ENCODE measurements around the gene CSPG4.
A peak's percentile ranks its signal among the peaks of the same experiment; 100 is the strongest.
"Not testable (repeated sequence)": the region's sequence is repeated elsewhere in the genome, so short reads cannot be mapped to it uniquely, and the experiment has no call there.

The CSPG4 gene

DNA sequence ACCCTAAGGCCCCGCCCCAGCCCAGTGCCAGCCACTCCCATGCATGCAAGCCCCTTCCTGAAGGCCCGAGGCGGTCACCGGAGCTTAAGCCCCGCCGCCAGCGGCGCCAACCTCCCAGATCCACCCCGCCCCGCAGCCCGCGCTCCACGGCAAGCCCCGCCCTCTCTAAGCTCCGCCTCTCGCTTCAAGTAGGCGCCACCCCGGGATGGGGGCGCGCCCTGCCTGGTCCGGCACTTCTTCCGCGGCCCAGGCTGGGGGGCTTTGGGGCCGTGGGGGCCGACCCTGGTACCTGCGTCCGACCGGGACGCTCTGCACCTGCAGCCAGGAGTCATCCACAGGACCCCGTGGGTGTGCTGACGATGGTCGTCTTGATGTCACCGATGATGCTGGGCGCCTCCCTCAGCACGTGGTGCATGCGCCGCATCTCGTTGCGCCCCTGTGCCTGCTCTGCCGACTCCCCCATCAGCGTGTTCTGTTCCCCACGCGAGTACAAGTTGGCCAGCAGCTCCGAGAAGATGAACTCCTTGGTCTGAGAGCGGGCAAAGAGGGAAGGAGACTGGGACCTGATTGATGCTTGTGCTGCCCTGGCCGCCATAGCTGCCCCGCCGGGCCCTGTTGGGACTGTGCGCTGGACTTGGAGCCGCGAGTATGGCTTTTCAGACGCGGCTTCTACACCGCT is 26.1 kb upstream of the CSPG4 start:
- peak; percentile 32 to 94 (median 83) for DNase-seq

DNA sequence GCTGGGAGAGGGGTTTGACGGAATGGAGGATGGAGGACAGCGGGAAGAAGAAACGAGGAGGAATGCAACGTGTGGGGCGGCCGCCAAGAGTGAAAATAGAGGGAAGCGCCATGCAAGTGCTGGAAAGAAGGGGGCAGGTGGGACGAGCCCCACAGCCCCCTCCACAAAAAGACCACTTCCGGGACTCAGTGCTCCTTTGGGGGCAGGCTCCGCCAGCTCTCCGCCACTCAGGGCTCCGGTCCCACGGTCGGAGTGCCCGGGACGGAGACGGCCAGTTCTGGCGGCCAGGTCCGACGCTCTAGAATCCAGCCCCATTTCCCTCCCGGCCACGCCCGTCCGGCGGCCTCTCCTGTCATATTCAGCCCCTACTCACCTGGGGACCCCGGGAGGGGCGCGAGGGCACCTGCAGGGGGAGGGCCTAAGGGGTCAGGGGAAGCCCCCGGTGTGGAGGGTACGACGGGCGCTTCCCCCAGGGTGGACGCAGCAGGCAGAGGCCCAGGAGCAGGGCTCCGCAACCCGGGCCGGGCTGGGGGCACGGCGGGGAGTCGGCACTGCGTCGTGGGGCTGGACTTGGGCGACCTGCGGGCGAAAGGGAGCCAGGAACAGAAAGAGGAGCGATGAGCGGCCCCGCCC is 25.5 kb upstream of the CSPG4 start:
- DNase-seq, result no peak

DNA sequence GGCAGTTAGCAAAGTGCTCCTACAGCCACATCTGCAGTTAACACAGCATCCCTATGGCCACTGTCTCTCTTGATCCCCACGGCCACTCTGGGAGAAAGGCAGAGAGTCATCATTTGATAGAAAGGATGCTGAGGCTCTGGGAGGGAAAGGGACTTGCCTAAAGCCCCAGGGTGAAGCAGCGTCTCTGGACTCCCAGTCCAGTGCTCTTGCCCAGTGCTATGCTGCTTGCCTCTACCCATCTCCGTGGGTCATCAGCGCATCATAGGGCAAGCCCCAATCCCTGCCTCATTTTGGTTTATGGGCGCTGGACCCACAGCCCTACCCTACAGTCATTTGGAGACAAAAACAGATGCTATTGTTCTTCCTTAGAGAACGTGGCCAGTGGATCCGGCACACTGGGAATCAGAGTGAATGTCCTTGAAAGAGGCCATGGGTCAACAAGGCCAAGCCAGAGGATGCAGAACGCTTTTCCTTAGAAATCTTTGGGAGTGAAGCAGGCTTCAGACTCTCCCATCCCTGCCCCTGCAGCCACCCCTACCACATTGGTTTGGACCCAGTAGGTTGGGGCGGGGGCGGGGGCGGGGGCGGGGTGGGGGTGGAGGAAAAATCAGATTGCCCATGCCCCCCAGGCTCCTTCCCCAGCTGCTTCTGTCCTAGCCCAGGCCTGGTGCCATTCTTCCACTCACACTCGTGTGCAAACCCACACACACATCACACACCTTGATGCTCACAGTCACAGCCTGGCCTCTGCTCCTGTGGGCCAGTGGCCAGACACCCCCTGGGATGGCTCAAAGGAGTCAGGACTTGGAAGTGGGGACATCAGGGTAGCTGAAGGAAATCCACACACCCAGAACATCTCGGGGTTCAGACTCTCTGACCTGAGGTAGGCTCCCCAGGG is 24.7 kb upstream of the CSPG4 start:
- DNase-seq, result not testable (repeated sequence)

DNA sequence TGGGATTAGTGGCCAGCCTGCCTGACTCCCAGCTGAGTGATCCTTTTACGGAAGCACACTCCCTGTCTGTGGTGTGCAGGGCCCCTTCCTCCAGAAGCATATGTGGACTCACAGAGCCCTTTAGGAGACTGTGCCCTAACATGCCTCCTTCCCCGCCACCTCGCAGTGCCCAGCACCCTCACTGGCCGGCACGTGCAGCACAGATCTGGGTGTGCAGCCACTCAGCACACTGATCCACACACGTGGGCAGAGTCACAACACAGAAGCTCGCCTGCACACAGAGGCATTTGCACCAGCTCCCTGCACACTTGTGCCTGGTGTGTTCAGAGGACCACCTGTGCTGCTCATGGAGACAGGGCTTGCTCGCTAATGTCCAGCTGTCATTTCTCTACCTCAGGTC is 23.6 kb upstream of the CSPG4 start:
- no peak for DNase-seq

DNA sequence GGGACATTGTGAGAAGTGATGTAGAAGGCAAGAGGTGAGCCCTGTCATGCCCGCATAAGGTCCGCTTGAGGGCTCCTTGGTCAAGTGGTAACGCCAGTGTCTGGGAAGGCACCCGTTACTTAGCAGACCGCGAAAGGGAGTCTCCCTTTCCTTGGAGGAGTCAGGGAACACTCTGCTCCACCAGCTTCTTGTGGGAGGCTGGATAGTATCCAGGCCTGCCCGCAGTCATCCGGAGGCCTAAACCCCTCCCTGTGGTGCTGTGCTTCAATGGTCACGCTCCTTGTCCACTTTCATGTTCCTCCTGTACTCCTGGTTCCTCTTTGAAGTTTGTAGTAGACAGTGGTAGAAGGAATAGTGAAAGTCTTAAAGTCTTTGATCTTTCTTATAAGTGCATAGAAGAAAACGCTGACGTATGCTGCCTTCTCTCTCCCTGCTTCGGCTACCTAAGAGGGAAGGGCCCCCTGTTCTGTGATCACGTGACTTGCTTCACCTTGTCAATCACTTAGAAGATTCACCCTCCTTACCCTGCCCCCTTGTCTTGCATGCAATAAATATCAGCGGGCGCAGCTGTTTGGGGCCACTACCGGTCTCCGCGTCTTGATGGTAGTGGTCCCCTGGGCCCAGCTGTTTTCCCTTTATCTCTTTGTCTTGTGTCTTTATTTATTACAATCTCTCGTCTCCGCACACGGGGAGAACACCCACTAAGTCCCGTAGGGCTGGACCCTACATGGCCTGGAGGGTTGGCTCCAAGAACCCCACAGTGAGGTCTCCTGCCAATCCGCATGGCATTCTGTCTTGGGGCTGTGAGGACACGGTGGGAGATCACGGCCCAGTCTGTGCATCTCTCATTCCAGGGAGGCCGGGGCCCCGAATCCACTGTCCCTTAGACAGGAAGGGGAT is 22.5 kb upstream of the CSPG4 start:
- DNase-seq, result not testable (repeated sequence)

DNA sequence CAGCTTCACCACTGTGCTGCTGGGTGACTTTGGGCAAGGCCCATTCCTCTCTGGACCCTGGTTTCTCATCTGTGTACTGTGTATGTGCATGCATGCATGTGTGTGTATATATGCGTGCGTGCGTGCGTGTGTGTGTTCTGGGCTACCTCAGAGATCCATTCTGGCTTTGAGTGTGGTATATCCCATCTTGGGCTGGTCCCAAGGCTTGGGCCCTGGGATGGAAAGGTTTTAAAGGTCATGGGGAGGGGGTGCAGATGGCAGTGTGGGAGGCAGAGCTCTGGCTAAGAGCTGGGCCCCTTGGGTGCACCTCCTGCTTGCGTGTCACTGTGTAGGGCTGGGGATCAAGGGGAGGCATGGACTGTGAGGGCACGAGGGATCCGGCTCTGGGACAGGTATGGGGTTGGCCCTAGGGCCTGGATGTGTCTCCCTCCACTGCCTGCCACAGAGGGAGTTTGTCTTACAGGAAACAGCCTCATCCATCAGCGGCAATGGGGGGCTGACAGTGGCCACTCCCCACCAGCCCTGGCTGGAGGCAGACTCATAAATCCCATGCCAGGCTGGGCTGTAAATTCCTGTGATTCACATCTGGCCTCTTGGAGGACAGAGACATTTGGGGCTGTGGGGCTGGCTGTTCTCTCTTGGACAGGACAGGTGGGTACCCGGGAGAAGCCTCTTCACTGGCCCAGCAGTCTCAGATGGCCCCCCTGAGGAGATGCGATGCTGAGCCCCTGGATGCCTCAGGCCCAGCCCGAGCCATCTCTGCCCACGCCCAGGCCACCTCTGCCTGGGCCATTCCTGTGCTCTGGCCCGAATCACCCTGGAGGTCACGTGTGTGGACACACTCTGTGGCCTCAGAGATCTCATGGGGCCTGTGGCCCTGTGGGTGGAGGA is 21.4 kb upstream of the CSPG4 start:
- no peak for DNase-seq

DNA sequence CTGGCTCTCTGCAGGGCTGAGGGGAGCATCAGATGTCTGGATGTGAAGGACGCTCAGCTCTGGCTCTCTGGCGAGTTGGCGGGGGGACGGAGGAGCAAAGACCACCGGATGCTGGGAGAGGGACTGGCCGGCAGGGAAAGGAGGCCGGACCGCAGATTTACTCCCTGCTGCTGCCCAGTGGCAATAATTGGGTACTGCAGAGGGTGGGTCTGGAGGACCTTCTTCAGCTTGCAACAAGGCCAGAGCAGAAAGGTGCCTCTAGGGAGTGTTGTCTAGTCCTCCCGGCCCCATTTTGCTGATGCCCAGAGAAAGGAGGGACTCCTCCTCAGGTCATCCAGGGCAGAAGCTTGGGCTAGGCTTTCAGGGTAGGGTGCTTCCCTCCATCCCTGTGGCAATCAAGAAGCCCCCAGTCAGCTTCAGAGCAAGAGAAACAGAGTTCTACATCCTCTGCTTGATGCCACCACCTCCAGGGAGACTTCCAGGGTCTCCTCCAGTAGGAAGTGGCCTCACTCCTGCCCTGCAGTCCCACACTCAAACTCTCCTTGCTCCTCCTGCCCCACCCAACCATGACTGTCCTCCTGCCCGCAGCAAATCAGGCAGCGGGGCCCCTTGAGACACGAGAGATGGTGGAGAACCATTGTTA is 20.3 kb upstream of the CSPG4 start:
- peak in 49 of 58 donors; percentile 14 to 67 (median 35) for DNase-seq

DNA sequence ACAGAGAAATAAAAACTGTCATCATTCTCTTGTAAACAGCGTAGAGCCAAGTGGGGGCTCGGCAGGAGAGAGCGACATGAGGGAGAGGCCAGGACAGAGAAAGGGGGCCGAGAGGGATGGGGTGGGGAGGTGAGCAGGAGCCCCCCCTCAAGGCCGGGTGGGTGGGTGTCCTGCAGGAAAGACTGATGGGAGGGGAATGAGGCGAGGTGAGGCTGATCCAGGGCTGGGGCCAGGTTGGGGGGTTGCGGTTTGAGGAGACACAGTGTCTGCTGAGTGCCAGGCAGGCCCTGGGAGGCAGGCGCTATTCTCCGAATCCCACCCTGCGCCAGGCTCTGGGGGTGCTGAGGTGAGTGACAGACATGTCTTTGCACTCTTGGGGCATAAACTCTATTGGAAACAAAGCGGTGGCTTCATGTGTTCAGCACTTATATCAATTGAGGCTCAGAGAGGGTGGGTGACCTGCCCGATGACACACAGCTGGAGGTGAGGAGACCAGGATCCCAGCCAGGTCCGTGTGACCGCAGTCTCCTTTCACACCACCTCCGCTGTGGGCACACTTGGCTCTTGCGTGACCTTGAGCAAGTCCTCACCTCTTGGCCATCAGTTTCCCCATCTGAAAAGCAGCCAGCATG is 19.6 kb upstream of the CSPG4 start:
- no peak for DNase-seq

DNA sequence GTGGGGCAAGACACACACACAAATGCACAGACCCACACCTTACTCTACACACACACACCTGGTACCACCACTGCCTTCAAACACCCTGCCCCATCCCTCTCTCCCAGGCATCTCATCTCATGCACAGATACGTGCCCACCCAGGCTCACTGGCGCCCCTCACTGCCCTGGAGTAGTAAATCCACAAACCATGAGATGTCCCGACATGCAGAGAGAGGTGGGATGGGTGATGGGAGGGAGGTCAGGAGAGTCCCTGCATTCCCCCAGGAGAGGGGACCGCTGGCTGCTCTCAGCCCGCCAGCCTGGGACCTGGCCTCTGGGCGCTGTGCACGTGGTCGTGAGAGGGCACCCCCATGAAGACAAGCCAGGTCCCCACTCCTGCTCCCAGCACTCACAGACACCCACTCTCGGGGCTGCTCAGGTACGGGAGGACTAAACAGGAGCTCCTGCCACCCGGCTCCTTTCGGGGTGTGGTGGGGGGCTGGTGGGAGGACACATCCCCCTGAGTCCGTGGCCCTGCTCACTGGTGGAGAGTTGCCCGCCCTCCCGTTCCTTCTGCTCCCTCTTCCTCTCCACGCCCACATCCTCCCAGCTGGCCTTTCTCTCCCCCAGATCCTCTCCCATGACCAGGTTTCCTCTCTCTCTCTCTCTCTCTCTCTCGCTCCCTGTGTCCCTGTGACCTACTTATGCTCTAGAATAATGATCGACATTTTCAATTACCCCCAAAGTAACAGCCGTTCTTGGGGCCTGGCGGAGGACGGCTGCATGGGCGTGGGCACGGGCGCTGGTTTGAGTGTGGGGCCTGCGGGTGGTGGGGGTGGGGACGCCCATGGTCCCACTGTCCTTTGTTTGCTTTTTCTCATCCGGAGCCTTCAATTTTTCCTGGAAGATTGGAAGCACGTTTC is 18.9 kb upstream of the CSPG4 start:
- DNase-seq, result no peak

DNA sequence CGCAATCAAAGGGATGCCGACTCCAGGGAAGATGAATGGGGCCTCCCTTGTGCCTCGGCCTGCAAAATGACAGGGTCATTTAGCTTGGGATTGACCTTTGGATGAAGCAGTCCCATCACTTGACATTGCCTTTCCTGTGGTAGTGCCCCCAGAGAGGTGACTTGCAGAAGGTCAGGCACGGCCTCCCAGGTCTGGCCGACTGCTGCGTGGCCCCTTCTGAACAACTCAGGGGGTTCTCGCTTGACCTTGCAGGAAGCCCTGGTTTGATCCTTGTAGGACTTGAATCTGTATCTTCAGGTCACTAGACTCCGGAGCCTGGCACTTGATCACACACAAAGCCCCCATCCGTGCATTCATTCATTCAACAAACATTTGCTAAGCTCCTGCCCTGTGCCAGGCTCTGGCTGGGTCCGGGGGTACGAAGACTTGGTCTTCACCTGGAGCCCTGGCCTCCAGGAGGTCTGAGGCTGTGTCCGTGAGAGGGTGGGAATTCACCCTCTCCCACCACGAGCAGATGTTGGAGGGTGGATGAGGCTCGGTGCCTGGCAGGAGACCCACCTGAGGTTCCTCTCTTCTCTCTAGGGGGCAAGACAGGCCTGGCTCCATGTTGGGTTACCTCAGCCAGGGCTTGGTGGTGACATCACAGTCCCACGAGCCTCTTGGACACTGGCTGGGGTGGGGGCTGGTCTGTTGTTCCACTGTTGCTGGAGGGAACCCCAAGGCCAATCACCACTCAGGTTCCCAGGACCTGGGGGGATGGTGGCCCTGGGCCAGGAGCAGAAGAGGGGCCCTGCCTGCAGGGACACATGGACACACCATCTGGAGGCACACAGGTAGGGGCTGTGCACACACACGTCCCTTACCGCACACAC is 18.0 kb upstream of the CSPG4 start:
- not testable (repeated sequence) for DNase-seq

DNA sequence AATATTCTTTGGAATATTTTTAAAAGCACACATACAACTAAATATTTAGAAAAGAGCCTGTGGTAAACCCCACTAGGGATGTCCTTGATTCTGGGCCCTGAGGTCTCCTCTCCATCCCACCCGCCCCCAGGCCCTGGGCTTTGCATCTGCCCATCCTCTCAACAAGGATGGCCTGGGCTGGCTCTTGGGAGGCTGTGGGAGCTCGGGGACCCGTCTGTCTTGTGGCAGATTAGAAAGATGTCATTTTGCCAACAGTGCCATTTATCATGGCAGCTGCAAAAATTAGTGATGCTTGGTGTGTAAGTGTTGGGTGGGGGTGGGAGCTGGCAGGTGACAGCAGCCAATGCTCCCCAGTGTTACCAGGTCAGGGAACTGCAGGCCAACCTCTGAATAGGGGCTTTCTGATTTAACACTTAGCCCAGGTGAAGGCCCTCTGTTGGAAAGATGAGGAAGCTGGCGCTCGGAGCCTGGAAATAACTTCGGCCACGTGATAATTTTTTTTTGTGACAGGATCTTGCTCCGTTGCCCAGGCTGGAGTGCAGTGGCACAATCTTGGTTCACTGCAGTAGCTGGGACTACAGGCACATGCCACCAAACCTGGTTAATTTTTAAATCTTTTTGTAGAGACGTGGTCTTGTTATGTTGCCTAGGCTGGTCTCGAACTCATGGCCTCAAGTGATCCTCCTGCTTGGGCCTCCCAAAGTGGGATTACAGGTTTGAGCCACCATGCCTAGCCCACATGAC is 16.9 kb upstream of the CSPG4 start:
- no peak for DNase-seq

DNA sequence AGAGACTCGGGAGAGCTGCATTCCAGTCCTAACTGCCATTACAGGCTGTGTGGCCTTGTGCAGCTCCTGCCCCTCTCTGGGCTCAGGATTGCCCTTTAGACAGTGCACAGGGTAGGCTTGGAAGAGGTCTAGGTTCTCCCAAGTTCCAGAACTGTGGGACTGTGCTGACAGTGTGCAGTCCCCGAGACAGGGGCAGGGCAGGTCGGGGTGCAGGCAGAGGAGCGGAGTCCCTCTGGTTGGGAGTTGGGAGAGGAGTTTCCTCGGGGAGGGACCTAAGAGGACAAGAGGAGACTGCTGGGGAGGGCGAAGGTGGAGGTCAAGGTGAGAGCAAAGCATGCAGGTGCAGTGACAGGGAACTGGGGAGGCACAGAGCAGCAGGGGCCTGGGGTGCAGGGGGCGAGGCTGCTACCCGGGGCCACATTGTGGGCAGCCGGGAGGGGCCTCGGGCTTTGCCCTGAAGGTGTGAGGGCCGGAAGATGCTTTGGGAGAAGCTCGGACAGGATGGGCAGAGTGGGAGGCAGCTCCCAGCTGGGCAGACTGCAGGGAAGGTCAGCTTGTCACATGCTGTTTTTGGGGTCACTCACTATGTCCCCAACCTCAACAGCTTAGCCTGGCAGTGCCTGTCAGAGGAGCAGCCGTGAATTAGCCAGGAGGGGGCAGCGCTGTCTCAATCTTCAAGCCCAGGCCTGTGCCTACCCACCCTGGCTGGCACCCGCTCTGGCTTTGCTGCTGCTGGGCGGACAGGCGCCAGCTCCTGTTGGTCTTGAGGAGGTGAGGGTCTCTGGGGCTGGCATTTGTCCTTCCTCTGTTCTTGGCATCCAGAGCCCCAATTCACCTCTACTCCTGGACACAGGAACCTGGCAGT is 15.4 kb upstream of the CSPG4 start:
- peak in 44 of 58 donors; percentile 7 to 77 (median 35) for DNase-seq

DNA sequence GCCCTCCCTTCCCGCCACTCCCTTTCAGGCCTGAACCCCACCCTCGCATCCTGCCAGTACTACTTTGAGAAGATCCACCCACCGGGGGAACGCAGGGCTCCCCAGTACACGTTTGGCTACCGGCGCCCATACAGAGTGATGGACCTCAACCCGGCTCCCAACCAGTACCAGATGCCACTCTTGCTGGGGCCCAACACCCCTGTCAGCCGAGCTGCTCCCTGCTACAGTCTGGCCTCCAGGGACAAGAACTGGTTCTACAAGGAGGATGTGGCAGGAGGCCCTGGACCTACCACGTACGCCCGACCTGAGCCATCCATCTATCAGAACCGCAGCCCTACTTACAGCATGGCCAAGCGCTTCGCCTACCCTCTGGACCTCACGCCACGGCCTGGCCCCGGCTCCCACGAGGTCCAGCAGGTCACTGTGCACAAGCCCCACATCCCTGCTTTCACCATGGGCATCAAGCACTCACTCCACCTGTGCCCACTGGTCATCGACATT is 14.4 kb upstream of the CSPG4 start:
- no peak for DNase-seq

DNA sequence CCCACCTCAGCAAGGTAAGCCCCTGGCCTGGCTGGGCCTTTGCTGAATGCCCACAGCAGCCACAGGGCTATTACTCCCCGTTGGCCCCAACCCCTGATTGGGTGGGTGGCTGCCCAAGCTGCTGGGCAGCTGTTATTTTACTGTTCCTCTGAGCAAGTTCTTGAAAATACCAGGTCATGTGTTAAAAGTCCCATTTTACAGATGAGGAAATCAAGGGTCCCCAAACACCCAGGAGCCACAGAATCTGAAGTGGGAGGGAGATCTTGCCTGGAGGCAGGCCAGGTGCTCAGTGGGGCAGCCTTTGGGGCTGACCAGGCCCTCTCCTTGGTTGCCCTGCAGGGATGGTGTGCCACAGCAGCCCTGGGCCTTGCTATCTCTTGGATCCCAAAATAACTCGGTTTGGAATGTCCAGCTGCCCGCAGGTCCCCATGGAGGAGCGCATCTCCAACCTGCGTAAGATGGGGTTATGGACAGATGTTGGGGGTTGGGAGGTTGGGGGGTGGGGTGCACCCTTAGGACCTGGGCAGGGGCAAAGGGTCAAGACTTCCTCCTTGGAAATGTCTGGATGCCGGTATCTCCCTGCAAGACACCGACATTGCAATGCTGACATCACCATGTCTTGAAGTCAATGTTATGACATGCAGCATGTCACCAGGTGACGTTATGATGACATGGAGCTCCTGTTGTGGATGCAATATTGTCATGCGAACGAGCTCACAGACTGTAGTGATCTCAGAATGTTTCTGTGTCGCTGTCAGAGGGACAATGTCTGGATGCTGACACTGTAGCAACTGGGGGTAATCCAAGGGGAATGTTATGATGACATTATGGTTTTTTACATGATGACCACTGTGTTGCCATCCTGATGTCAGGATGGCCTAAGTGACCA is 13.3 kb upstream of the CSPG4 start:
- DNase-seq, result no peak
